Panc1 (cell line): ENCODE data around the gene HOXA10. TPM values are rescaled to one million over a fixed set of nuclear protein-coding genes. Genes with fewer than 3 reads are reported as not detected.

Experiments
- ATAC-seq: fragments of 200-7000 bp; cut with Tn5 transposase; 2 replicates; pipeline ENCODE4 v1.9.1; 2020; ENCODE audit warnings: mild to moderate bottlenecking, moderate library complexity
- BruUV-seq: library from RNA; stranded (reverse); fragments of 400-500 nt; replicated peaks from 2 replicates; lab custom pipeline; 2021; lab: Mats Ljungman, UMichigan
- CTCF ChIA-PET: fragments of 300-600 bp; sonication (Branson Sonifier 250); formaldehyde crosslinking; loops from one replicate; lab custom pipeline; 2022; ENCODE audit warnings: antibody characterized with exemption; lab: Charles Lee
- POLR2A ChIA-PET: fragments of 300-600 bp; sonication (Branson Sonifier 250); formaldehyde crosslinking; loops from one replicate; lab custom pipeline; 2022; ENCODE audit warnings: antibody characterized with exemption; lab: Charles Lee
- DNase-seq: peaks from one replicate; pipeline ENCODE4 v3.0.0-alpha.2; 2010; ENCODE audit warnings: low read depth, low spot score
- H3K27ac ChIP-seq: 2 replicates; pipeline ENCODE4 v1.5.1; 2011; ENCODE audit warnings: mild to moderate bottlenecking, low read length, inconsistent platforms
- H3K27me3 ChIP-seq: fragments of 200-500 bp; sonication (Bioruptor generic); 2 replicates; pipeline ENCODE4 v1.6.0; 2014; ENCODE audit warnings: low read length, inconsistent platforms; ENCODE audit not compliant: control insufficient read depth, insufficient read depth
- H3K36me3 ChIP-seq: fragments of 200-500 bp; sonication (Bioruptor generic); 2 replicates; pipeline ENCODE4 v1.5.1; 2014; ENCODE audit warnings: inconsistent platforms, mild to moderate bottlenecking, low read length, moderate library complexity; ENCODE audit not compliant: control insufficient read depth, insufficient read depth
- H3K4me1 ChIP-seq: 2 replicates; pipeline ENCODE4 v1.5.1; 2011; ENCODE audit warnings: inconsistent platforms, mild to moderate bottlenecking, low read length, moderate library complexity; ENCODE audit not compliant: control insufficient read depth, insufficient read depth
- H3K4me3 ChIP-seq, 2 experiments: 2 replicates each; pipeline ENCODE4 v1.5.1; 2011 to 2012; ENCODE audit warnings: low read depth in 2 of 2, low read length in 2 of 2, mild to moderate bottlenecking in 2 of 2, inconsistent platforms in 1 of 2, moderate library complexity in 1 of 2
- H3K9me3 ChIP-seq: fragments of 200-500 bp; sonication (Bioruptor generic); 2 replicates; pipeline ENCODE4 v1.5.1; 2014; ENCODE audit warnings: low read depth, mild to moderate bottlenecking, inconsistent platforms, low read length, moderate library complexity; ENCODE audit not compliant: control insufficient read depth, insufficient read depth
- POLR2AphosphoS5 ChIP-seq: IDR thresholded peaks from 2 replicates; pipeline ENCODE4 v1.6.1; 2012; ENCODE audit warnings: mild to moderate bottlenecking, low read depth, low read length, moderate library complexity
- SIN3A ChIP-seq: IDR thresholded peaks from 2 replicates; pipeline ENCODE4 v1.6.1; 2012; ENCODE audit warnings: low read depth, mild to moderate bottlenecking, low read length, moderate library complexity, borderline replicate concordance; ENCODE audit not compliant: insufficient read depth
- TCF7L2 ChIP-seq: IDR thresholded peaks from 2 replicates; pipeline ENCODE4 v1.6.1; 2011; ENCODE audit warnings: mild to moderate bottlenecking, low read depth, low read length, inconsistent platforms
- in situ Hi-C: cut with HindIII; loops from 2 replicates; pipeline ENCODE4 v1.10.0; 2016; ENCODE audit warnings: low sequenced_read_pairs, low pct_unique_long_range_greater_than_20kb
- intact Hi-C: fragments of 100-400 bp; cut with micrococcal nuclease; formaldehyde crosslinking; loops from one replicate; pipeline ENCODE4 v1.10.0; 2022; ENCODE audit not compliant: unreplicated experiment
- total RNA-seq: library from RNA; stranded (reverse); gene quantifications from one replicate; pipeline ENCODE4 v1.2.1, GENCODE V29; 2021; ENCODE audit not compliant: unreplicated experiment
- TF ChIP-seq, protein P1 (sequence below): fragments of 450-650 bp; IDR thresholded peaks from 2 replicates; pipeline ENCODE4 v1.5.1; 2017; ENCODE audit warnings: mild to moderate bottlenecking
- TF ChIP-seq, protein P2 (sequence below), 2 experiments: IDR thresholded peaks; 2 replicates each; pipeline ENCODE4 v1.6.1; 2011 to 2012; ENCODE audit warnings: low read depth in 2 of 2, control low read depth in 1 of 2, low read length in 1 of 2, mild to moderate bottlenecking in 1 of 2, moderate library complexity in 1 of 2; ENCODE audit not compliant: insufficient read depth in 1 of 2

HOXA10 gene
- total RNA-seq, 1 experiment from 2014 or later = 0.41 TPM

DNA sequence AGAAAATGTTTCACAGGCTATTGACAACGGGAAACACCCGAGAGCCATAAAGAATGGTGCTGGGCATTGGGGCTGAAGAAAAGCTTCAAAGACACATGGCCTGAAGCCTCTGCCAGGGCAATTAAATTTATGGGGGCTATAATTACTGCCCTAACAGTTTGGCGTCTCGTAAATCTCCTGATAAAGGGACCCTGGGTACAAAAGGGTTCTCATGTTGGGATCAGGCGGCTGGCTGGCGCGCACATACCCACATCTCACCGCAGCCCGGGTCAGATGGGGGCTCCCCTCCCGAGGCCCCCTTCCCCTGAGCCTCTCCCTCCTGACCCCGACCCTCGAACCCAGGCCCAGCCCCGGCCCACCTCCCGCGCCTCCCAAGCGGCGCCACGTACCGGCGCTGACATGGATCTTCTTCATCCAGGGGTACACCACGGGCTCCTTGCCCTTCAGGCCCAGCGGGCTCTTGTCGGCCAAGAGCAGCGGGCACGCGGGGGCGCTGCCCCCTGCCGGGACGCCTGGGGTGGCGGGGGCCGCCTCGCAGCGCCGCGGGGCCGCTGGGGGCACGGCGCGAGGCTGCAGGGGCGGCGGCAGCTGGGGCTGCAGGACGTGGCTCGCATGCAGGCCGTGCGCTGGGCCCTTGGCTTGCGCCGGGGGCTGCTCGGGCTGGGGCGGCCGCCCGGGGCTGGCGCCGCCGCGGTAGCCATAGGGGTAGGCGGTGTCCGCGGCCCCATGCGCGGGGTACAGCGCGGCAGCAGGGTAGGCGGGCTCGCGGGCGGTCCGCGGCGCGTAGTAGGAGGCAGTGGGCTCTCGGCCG, 44.2 kb downstream of the HOXA10 start:
- ChIA-PET POLR2A (no interaction called here), CTCF (no interaction called here)
- TF ChIP-seq, protein P1, sequence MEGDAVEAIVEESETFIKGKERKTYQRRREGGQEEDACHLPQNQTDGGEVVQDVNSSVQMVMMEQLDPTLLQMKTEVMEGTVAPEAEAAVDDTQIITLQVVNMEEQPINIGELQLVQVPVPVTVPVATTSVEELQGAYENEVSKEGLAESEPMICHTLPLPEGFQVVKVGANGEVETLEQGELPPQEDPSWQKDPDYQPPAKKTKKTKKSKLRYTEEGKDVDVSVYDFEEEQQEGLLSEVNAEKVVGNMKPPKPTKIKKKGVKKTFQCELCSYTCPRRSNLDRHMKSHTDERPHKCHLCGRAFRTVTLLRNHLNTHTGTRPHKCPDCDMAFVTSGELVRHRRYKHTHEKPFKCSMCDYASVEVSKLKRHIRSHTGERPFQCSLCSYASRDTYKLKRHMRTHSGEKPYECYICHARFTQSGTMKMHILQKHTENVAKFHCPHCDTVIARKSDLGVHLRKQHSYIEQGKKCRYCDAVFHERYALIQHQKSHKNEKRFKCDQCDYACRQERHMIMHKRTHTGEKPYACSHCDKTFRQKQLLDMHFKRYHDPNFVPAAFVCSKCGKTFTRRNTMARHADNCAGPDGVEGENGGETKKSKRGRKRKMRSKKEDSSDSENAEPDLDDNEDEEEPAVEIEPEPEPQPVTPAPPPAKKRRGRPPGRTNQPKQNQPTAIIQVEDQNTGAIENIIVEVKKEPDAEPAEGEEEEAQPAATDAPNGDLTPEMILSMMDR = no peak
- no peak for TF ChIP-seq SIN3A
- TF ChIP-seq, protein P2, sequence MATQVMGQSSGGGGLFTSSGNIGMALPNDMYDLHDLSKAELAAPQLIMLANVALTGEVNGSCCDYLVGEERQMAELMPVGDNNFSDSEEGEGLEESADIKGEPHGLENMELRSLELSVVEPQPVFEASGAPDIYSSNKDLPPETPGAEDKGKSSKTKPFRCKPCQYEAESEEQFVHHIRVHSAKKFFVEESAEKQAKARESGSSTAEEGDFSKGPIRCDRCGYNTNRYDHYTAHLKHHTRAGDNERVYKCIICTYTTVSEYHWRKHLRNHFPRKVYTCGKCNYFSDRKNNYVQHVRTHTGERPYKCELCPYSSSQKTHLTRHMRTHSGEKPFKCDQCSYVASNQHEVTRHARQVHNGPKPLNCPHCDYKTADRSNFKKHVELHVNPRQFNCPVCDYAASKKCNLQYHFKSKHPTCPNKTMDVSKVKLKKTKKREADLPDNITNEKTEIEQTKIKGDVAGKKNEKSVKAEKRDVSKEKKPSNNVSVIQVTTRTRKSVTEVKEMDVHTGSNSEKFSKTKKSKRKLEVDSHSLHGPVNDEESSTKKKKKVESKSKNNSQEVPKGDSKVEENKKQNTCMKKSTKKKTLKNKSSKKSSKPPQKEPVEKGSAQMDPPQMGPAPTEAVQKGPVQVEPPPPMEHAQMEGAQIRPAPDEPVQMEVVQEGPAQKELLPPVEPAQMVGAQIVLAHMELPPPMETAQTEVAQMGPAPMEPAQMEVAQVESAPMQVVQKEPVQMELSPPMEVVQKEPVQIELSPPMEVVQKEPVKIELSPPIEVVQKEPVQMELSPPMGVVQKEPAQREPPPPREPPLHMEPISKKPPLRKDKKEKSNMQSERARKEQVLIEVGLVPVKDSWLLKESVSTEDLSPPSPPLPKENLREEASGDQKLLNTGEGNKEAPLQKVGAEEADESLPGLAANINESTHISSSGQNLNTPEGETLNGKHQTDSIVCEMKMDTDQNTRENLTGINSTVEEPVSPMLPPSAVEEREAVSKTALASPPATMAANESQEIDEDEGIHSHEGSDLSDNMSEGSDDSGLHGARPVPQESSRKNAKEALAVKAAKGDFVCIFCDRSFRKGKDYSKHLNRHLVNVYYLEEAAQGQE (IDR thresholded peaks at IDR 0.05; ENCODE audit: insufficient read depth in 1 of 2, low read depth in 2 of 2, low read length in 1 of 2) = no peak
- no peak for TF ChIP-seq POLR2AphosphoS5
- no peak for TF ChIP-seq TCF7L2
- intact Hi-C loops (no loop called here), in situ Hi-C loops (no loop called here)
- Histone ChIP-seq H3K27ac (no peak overlapping the region; the same call in 1 of the 2 replicates), H3K9me3 (no peaks in the 10 kb centered on the region), H3K4me1 (peaks cover 74% of the 10 kb centered on the region), H3K27me3 (no peaks in the 10 kb centered on the region), H3K36me3 (no peaks in the 10 kb centered on the region), H3K4me3 (no peak overlapping the region)
- DNase-seq (no peak), ATAC-seq (no peak)
- BruUV-seq = no TSS peak

DNA sequence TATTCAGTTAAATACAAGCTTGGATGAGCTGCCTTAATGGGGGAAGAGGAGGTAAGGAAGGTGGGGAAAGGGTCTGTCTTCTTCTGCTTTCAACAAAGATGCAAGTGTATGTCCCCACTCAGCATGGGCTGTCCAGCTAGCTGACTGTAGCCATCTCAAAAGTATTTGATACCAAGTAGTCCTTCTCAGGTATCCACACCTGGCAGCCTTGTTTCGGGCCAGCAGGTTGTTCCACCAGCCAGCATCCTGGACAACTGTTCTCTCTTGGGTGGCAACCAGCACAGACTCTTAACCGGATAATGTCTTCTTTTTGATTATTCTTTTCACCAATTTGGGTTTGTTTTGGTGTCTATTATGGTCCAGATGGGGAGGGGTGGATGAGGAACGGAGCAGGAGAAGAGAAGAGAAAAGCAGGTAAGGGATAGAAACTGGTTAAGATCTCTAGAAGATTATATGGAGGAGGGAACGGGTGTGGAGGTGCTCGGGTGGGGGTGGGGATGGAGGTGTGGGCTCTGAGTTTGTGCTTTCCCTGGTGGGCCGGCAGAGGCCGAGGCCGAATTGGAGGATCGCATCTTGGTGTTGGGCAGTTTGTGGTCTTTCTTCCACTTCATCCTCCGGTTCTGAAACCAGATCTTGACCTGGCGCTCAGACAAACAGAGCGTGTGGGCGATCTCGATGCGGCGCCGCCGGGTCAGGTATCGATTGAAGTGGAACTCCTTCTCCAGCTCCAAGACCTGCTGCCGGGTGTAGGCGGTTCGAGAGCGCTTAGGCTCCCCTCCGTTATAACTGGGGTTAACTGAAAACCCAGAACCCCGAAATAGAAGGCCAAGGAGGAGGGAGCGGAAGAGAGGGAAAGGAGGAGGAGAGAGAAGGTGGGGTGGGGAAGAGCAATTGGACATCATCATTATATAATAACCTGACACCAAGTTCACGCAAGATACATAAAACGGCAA, 45.1 kb downstream of the HOXA10 start:
- BruUV-seq = no TSS peak
- POLR2A ChIA-PET = no interaction called here
- intact Hi-C loops = no loop called here

More for the DNA sequence above, 45.1 kb downstream of the HOXA10 start:
- TF ChIP-seq, protein P2 (IDR thresholded peaks at IDR 0.05; ENCODE audit: insufficient read depth in 1 of 2, low read depth in 2 of 2, low read length in 1 of 2) = no peak
- TF ChIP-seq, protein P1 = no peak
- TF ChIP-seq POLR2AphosphoS5 (no peak), TCF7L2 (no peak), SIN3A (no peak)
- peak overlapping the region; percentile 99; the same call in 1 of the 2 replicates for H3K27ac ChIP-seq
- in situ Hi-C loops = no loop called here
- CTCF ChIA-PET = no interaction called here
- no peak overlapping the region for H3K4me3 ChIP-seq
- DNase-seq = no peak
- H3K9me3 ChIP-seq = no peaks in the 10 kb centered on the region
- H3K36me3 ChIP-seq = no peaks in the 10 kb centered on the region
- H3K4me1 ChIP-seq = peaks cover 71% of the 10 kb centered on the region
- no peak for ATAC-seq
- H3K27me3 ChIP-seq = no peaks in the 10 kb centered on the region
